ENCODE results near the gene NIP7.
"Not testable (repeated sequence)": the region's sequence is repeated elsewhere in the genome, so short reads cannot be mapped to it uniquely, and the experiment has no call there.

The NIP7 gene

GRCh38 chr16:69339289-69340094, at the start of gene NIP7, which contains the start of gene COG8:
Gene NIP7 (plus strand): TSS chr16:69339772. CDS start chr16:69339830, 58 bp downstream.
Gene COG8 (minus strand): TSS chr16:69339564. CDS start chr16:69339552, 12 bp downstream.
- H3K4me3 ChIP-seq (ENCODE audit: low read depth, low read length): peak within 1 kb of the TSS; percentile 98

- H3K4me3 ChIP-seq (ENCODE audit: low read depth, low read length): not testable (repeated sequence)
These were observed 47.9 kb upstream of the NIP7 start for GRCh38 chr16:69291657-69292056.

GRCh38 chr16:69293401-69293800, 46.2 kb upstream of the NIP7 start:
- no peak overlapping the region for H3K4me3 ChIP-seq (ENCODE audit: low read depth, low read length)

GRCh38 chr16:69294051-69294450, 45.5 kb upstream of the NIP7 start:
- H3K4me3 ChIP-seq (ENCODE audit: low read depth, low read length): no peak overlapping the region

GRCh38 chr16:69296771-69297170, 42.8 kb upstream of the NIP7 start:
- H3K4me3 ChIP-seq (ENCODE audit: low read depth, low read length): not testable (repeated sequence)

- H3K4me3 ChIP-seq (ENCODE audit: low read depth, low read length): no peak overlapping the region
These were observed 41.3 kb upstream of the NIP7 start for GRCh38 chr16:69298261-69298660.

GRCh38 chr16:69301187-69301586, 38.4 kb upstream of the NIP7 start:
- H3K4me3 ChIP-seq (ENCODE audit: low read depth, low read length): no peak overlapping the region

GRCh38 chr16:69301861-69302260, 37.7 kb upstream of the NIP7 start:
- no peak overlapping the region for H3K4me3 ChIP-seq (ENCODE audit: low read depth, low read length)

GRCh38 chr16:69302301-69302700, 37.3 kb upstream of the NIP7 start:
- no peak overlapping the region for H3K4me3 ChIP-seq (ENCODE audit: low read depth, low read length)

- no peak overlapping the region for H3K4me3 ChIP-seq (ENCODE audit: low read depth, low read length)
These were observed 33.5 kb upstream of the NIP7 start for GRCh38 chr16:69306031-69306430.

GRCh38 chr16:69307091-69307490, 32.5 kb upstream of the NIP7 start:
- no peak overlapping the region for H3K4me3 ChIP-seq (ENCODE audit: low read depth, low read length)

- H3K4me3 ChIP-seq (ENCODE audit: low read depth, low read length): no peak overlapping the region
These were observed 31.7 kb upstream of the NIP7 start for GRCh38 chr16:69307856-69308255.

- H3K4me3 ChIP-seq (ENCODE audit: low read depth, low read length): no peak overlapping the region
These were observed 30.3 kb upstream of the NIP7 start for GRCh38 chr16:69309316-69309715.

GRCh38 chr16:69310653-69311532, 28.7 kb upstream of the NIP7 start, which contains the start of gene VPS4A:
Gene VPS4A (plus strand): TSS chr16:69311350. CDS start chr16:69311512, 162 bp downstream.
- peak within 1 kb of the TSS; percentile 74 for H3K4me3 ChIP-seq (ENCODE audit: low read depth, low read length)

- peak overlapping the region; percentile 74 for H3K4me3 ChIP-seq (ENCODE audit: low read depth, low read length)
These were observed 27.8 kb upstream of the NIP7 start for GRCh38 chr16:69311533-69312387.

GRCh38 chr16:69313469-69313868, 26.1 kb upstream of the NIP7 start:
- H3K4me3 ChIP-seq (ENCODE audit: low read depth, low read length): no peak overlapping the region

- H3K4me3 ChIP-seq (ENCODE audit: low read depth, low read length): no peak overlapping the region
These were observed 25.0 kb upstream of the NIP7 start for GRCh38 chr16:69314534-69314933.

GRCh38 chr16:69315486-69316311, 23.9 kb upstream of the NIP7 start:
- no peak overlapping the region for H3K4me3 ChIP-seq (ENCODE audit: low read depth, low read length)

GRCh38 chr16:69316595-69317034, 23.0 kb upstream of the NIP7 start:
- H3K4me3 ChIP-seq (ENCODE audit: low read depth, low read length): no peak overlapping the region
